T47D (cell line): Measurements from ENCODE around the gene TEAD4.

ENCODE experiments used
- DNase-seq, 2 experiments: peaks; one replicate each; pipeline versions ENCODE4 v3.0.0 to v3.0.0-alpha.2; 2011 to 2012; ENCODE audit warnings: low read depth in 1 of 2, low spot score in 1 of 2
- JUND ChIP-seq: IDR thresholded peaks from 2 replicates; pipeline ENCODE4 v1.6.1; 2012; ENCODE audit warnings: low read depth
- in situ Hi-C: cut with HindIII; loops from 2 replicates; pipeline ENCODE4 v1.10.0; 2016; ENCODE audit warnings: low sequenced_read_pairs, low pct_unique_long_range_greater_than_20kb

The TEAD4 gene

GRCh38 chr12:3012786-3013185 lies 53.6 kb downstream of the TEAD4 start:
- DNase-seq, result no peak
- no peak for TF ChIP-seq JUND
- in situ Hi-C loops, result no loop called here

GRCh38 chr12:3014641-3015040 lies 55.4 kb downstream of the TEAD4 start:
- in situ Hi-C loops, result no loop called here
- no peak for DNase-seq
- no peak for TF ChIP-seq JUND

GRCh38 chr12:3015356-3015755 lies 56.2 kb downstream of the TEAD4 start:
- in situ Hi-C loops, result no loop called here
- TF ChIP-seq JUND, result no peak
- DNase-seq, result no peak

- DNase-seq, result no peak
- in situ Hi-C loops, result no loop called here
- TF ChIP-seq JUND, result no peak
Measured at GRCh38 chr12:3016191-3016590, 57.0 kb downstream of the TEAD4 start.

GRCh38 chr12:3017281-3017680 lies 58.1 kb downstream of the TEAD4 start:
- no peak for DNase-seq
- in situ Hi-C loops, result no loop called here
- no peak for TF ChIP-seq JUND

GRCh38 chr12:3018284-3019004 lies 59.2 kb downstream of the TEAD4 start:
- no peak for TF ChIP-seq JUND
- in situ Hi-C loops, result no loop called here

GRCh38 chr12:3019005-3019680 lies 59.9 kb downstream of the TEAD4 start:
- no peak for TF ChIP-seq JUND
- DNase-seq, result no peak
- in situ Hi-C loops, result no loop called here

More at GRCh38 chr12:3018284-3019004, 59.2 kb downstream of the TEAD4 start:
- no peak for DNase-seq

- no peak for TF ChIP-seq JUND
- no peak for DNase-seq
- in situ Hi-C loops, result no loop called here
Measured at GRCh38 chr12:3020399-3020798, 61.2 kb downstream of the TEAD4 start.

GRCh38 chr12:3020850-3021435 lies 61.7 kb downstream of the TEAD4 start:
- no peak for TF ChIP-seq JUND
- DNase-seq, result no peak
- in situ Hi-C loops, result no loop called here

GRCh38 chr12:3022411-3022810 lies 63.2 kb downstream of the TEAD4 start:
- DNase-seq, result no peak
- TF ChIP-seq JUND, result no peak
- in situ Hi-C loops, result no loop called here

GRCh38 chr12:3022961-3023360 lies 63.8 kb downstream of the TEAD4 start:
- no peak for DNase-seq
- no peak for TF ChIP-seq JUND
- in situ Hi-C loops, result no loop called here

GRCh38 chr12:3028108-3028507 lies 68.9 kb downstream of the TEAD4 start:
- in situ Hi-C loops, result no loop called here
- no peak for TF ChIP-seq JUND

GRCh38 chr12:3030821-3031429 lies 71.7 kb downstream of the TEAD4 start:
- TF ChIP-seq JUND, result no peak
- no peak for DNase-seq
- in situ Hi-C loops, result no loop called here

More at GRCh38 chr12:3028108-3028507, 68.9 kb downstream of the TEAD4 start:
- DNase-seq, result no peak
